HepG2 (cell line): ENCODE results near the gene MYD88. TPM values are rescaled to one million over a fixed set of nuclear protein-coding genes. Genes with fewer than 3 reads are reported as not detected.

ENCODE experiments used
- ATAC-seq: fragments of 200-7000 bp; cut with Tn5 transposase; 3 replicates; pipeline ENCODE4 v1.9.1; 2020; ENCODE audit warnings: mild to moderate bottlenecking, moderate library complexity
- BruUV-seq: library from RNA; stranded (reverse); fragments of 400-500 nt; replicated peaks from 2 replicates; lab custom pipeline; 2021; lab: Mats Ljungman, UMichigan
- CTCF ChIA-PET: fragments of 300-600 bp; formaldehyde crosslinking; extraction: SDS; loops from one replicate; lab custom pipeline; 2021; ENCODE audit warnings: low total read pairs, inconsistent platforms, low intra/inter-chr PET ratio; lab: Yijun Ruan, JAX
- POLR2A ChIA-PET: fragments of 350-600 bp; sonication (Branson Sonifier 250); formaldehyde crosslinking; loops from one replicate; lab custom pipeline; 2020; ENCODE audit warnings: antibody characterized with exemption, inconsistent platforms; lab: Yijun Ruan, JAX
- DNase-seq: peaks from one replicate; pipeline ENCODE4 v3.0.0-alpha.2; 2015; ENCODE audit warnings: low spot score
- FAIRE-seq: peaks from 3 replicates; lab custom pipeline; 2011; peaks lifted over from hg19 to GRCh38; lab: Jason Lieb, UNC
- H2AFZ ChIP-seq: one replicate; pipeline ENCODE4 v1.6.1; 2011; ENCODE audit warnings: low read length, inconsistent platforms
- H3K27ac ChIP-seq: fragments of 300-600 bp; 3 replicates; pipeline ENCODE4 v1.8.0; 2011; ENCODE audit warnings: mixed run types, mild to moderate bottlenecking, mixed read lengths, low read length, inconsistent platforms; ENCODE audit not compliant: insufficient read depth; ENCODE audit errors: extremely low read length
- H3K27me3 ChIP-seq, 2 experiments: fragments of 200-600 bp in 1 of 2; 2 replicates in 1 of 2; 3 replicates in 1 of 2; pipeline versions ENCODE4 v1.6.0 to v1.8.0; 2011; ENCODE audit warnings: low read length in 2 of 2, mild to moderate bottlenecking in 2 of 2, moderate library complexity in 2 of 2, inconsistent platforms in 1 of 2; ENCODE audit not compliant: insufficient read depth in 2 of 2, control insufficient read depth in 1 of 2
- H3K36me3 ChIP-seq, 2 experiments: fragments of 200-600 bp in 1 of 2; replicated peaks in 1 of 2; 2 replicates in 1 of 2; 3 replicates in 1 of 2; pipeline versions ENCODE4 v1.5.1 to v1.8.0; 2011; ENCODE audit warnings: low read length in 2 of 2, inconsistent platforms in 1 of 2; ENCODE audit not compliant: insufficient read depth in 2 of 2, control insufficient read depth in 1 of 2
- H3K4me1 ChIP-seq: 2 replicates; pipeline ENCODE4 v1.5.1; 2012; ENCODE audit warnings: low read length, inconsistent platforms; ENCODE audit not compliant: insufficient read depth
- H3K4me2 ChIP-seq: 2 replicates; pipeline ENCODE4 v1.6.0; 2011; ENCODE audit warnings: low read depth, low read length, inconsistent platforms
- H3K4me3 ChIP-seq, 3 experiments: fragments of 200-600 bp in 1 of 3; sonication (generic), shearing (Covaris generic) in 1 of 3; replicated peaks in 1 of 3; 2 replicates each; pipeline ENCODE4 v1.5.1; 2011 to 2016; ENCODE audit warnings: low read length in 3 of 3, inconsistent platforms in 2 of 3, low read depth in 2 of 3, mild to moderate bottlenecking in 2 of 3, control low read depth in 1 of 3, mixed read lengths in 1 of 3; ENCODE audit not compliant: insufficient read depth in 1 of 3
- H3K79me2 ChIP-seq: one replicate; pipeline ENCODE4 v1.6.1; 2011; ENCODE audit warnings: low read length, inconsistent platforms; ENCODE audit not compliant: insufficient read depth
- H3K9ac ChIP-seq: 2 replicates; pipeline ENCODE4 v1.6.0; 2011; ENCODE audit warnings: mild to moderate bottlenecking, low read depth, low read length, inconsistent platforms; ENCODE audit not compliant: insufficient read depth
- H3K9me3 ChIP-seq: 2 replicates; pipeline ENCODE4 v1.5.1; 2012; ENCODE audit warnings: mild to moderate bottlenecking, low read length
- H4K20me1 ChIP-seq: 2 replicates; pipeline ENCODE4 v1.6.0; 2011; ENCODE audit warnings: inconsistent platforms, mild to moderate bottlenecking, low read length, moderate library complexity; ENCODE audit not compliant: insufficient read depth
- CC2D1A ChIP-seq: sonication (generic); formaldehyde crosslinking; IDR thresholded peaks from 2 replicates; pipeline ENCODE4 v1.8.1; 2023; ENCODE audit warnings: mild to moderate bottlenecking, missing genetic modification reagents
- MBNL3 ChIP-seq: fragments of 250-450 bp; sonication (Bioruptor Pico); conservative IDR thresholded peaks from 2 replicates; pipeline ENCODE4 v1.8.0; 2022; ENCODE audit warnings: mild to moderate bottlenecking, inconsistent platforms
- NFIB ChIP-seq: sonication (generic); formaldehyde crosslinking; IDR thresholded peaks from 2 replicates; pipeline ENCODE4 v1.9.0; 2021; ENCODE audit warnings: missing genetic modification reagents, mild to moderate bottlenecking, borderline replicate concordance
- RBM22 ChIP-seq: fragments of 200-400 bp; formaldehyde crosslinking; optimal IDR thresholded peaks from 2 replicates; pipeline ENCODE3; 2017; ENCODE audit warnings: mild to moderate bottlenecking, low read length, moderate library complexity
- RORA ChIP-seq: sonication (generic); formaldehyde crosslinking; IDR thresholded peaks from 2 replicates; pipeline ENCODE4 v1.5.0; 2020; ENCODE audit warnings: mild to moderate bottlenecking, missing genetic modification reagents, moderate library complexity
- SATB2 ChIP-seq: sonication (generic); formaldehyde crosslinking; IDR thresholded peaks from 2 replicates; pipeline ENCODE4 v1.5.0; 2020; ENCODE audit warnings: missing genetic modification reagents
- ZFP1 ChIP-seq: IDR thresholded peaks from 2 replicates; pipeline ENCODE4 v1.6.1; 2016
- ZNF549 ChIP-seq: sonication (generic); formaldehyde crosslinking; IDR thresholded peaks from 2 replicates; pipeline ENCODE4 v1.5.0; 2020; ENCODE audit warnings: missing genetic modification reagents
- WGBS: methylation state at CpG from one replicate; pipeline ENCODE4 v1.1.6; 2017; ENCODE audit warnings: low lambda C conversion rate; 5-methylcytosine and 5-hydroxymethylcytosine counted together
- in situ Hi-C: cut with HindIII; loops from 2 replicates; pipeline ENCODE4 v1.10.0; 2017; ENCODE audit warnings: low pct_unique_long_range_greater_than_20kb; ENCODE audit not compliant: extremely low pct_ligation_motif_present
- intact Hi-C: fragments of 100-400 bp; cut with micrococcal nuclease; formaldehyde crosslinking; loops from one replicate; pipeline ENCODE4 v1.10.0; 2022; ENCODE audit not compliant: unreplicated experiment
- polyA plus RNA-seq, 8 experiments: library from polyadenylated mRNA; depleted of rRNA in 3 of 8; stranded (reverse) in 7 of 8; unstranded in 1 of 8; fragments of >200 nt; fragmentation: Illumina TruSeq in 4 of 8; extraction: Trizol in 4 of 8; gene quantifications; 2 replicates each; pipeline versions ENCODE4 v1.2.1 to v1.2.3, GENCODE V29; 2011 to 2016; ENCODE audit warnings: low read depth in 4 of 8, missing spikeins in 1 of 8, mixed read lengths in 1 of 8; ENCODE audit not compliant: insufficient read depth in 1 of 8
- total RNA-seq, 5 experiments: library from RNA; depleted of rRNA; stranded (reverse); fragments of >200 nt; fragmentation: Illumina TruSeq; extraction: Trizol; gene quantifications; 2 replicates each; pipeline ENCODE4 v1.2.3, GENCODE V29; 2016; ENCODE audit warnings: low read depth in 1 of 5
- TF ChIP-seq, protein P1 (sequence below): sonication (generic); formaldehyde crosslinking; IDR thresholded peaks from 2 replicates; pipeline ENCODE4 v1.9.0; 2021; ENCODE audit warnings: missing genetic modification reagents, borderline replicate concordance
- TF ChIP-seq, protein P2 (sequence below), 2 experiments: IDR thresholded peaks; 2 replicates each; pipeline ENCODE4 v1.6.1; 2011 to 2012; ENCODE audit warnings: low read length in 2 of 2, borderline replicate concordance in 1 of 2, low read depth in 1 of 2, mild to moderate bottlenecking in 1 of 2, moderate library complexity in 1 of 2
- TF ChIP-seq, protein P3 (sequence below), 2 experiments: sonication (generic) in 1 of 2; formaldehyde crosslinking in 1 of 2; IDR thresholded peaks; 2 replicates each; pipeline versions ENCODE4 v1.6.1 to v1.9.0; 2014 to 2022; ENCODE audit warnings: antibody characterized with exemption in 1 of 2, borderline replicate concordance in 1 of 2, inconsistent platforms in 1 of 2, low read depth in 1 of 2, missing genetic modification reagents in 1 of 2

Gene MYD88
- total and polyA plus RNA-seq, 2 of the 13 experiments (the other 11 are each of a cell fraction or from before 2014, with no cell fraction given), result 7.6 to 32.7 TPM

DNA sequence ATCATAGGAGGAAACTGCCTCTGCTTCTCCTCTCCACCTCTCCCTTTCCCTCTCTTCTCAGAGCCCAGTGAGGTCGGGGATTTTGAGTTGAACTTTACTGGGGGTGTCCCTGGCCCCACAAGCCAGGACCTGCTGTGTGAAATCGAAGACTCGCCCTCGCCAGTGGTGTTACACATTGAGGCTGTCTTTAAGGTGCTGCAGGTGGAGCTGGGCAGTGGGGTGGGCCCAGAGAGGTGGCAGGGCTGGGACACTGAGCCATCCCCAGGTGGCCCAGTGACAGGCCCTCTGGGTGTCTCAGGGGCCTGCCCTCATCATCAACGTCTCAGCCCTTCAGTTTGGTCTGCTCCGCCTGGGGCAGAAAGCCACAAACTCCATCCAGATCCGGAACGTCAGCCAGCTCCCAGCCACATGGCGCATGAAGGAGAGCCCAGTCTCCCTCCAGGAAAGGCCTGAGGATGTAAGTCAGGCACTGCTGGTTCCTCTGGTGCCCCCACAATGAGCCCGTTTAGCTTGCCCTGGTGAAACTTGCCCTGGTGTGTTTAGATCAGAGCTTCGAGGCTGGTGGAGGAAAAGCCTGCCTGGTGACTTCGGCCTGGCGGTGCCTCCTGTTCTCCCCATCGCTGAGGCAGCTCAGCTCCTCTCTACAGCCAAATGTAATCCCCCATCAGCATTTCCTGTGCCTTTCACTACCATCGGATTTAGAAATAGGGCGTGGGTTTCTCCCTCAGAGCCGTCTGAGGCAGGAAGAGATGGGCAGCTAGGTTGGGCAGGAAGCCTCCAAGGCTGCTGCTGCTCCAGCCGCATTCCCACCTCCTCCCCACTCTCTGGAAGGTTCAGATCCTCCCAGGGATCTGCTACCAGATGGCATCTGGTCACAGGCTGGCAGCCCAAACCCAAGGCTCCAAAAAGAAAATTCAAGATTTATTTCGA lies 40.8 kb upstream of the MYD88 start:
- no peaks in the 10 kb centered on the region for H3K9me3 ChIP-seq
- BruUV-seq, result no TSS peak
- intact Hi-C loops, result no loop called here
- ChIA-PET POLR2A (no interaction called here), CTCF (no interaction called here)
- in situ Hi-C loops, result no loop called here
- H3K9ac ChIP-seq, result no peak overlapping the region
- H2AFZ ChIP-seq, result no peak overlapping the region
- H3K4me1 ChIP-seq, result no peaks in the 10 kb centered on the region
- H3K27ac ChIP-seq, result no peak overlapping the region
- H3K27me3 ChIP-seq, result peaks cover 9 to 81% of the 10 kb centered on the region in 2 experiments; a peak in 4 of 5 replicates
- DNase-seq (no peak), FAIRE-seq (no peak), ATAC-seq (no peak)
- no peaks in the 10 kb centered on the region for H3K79me2 ChIP-seq
- 35% methylated on average over 13 of the region's 19 CpGs for WGBS
- no peak overlapping the region for H3K4me3 ChIP-seq
- no peak overlapping the region for H3K4me2 ChIP-seq
- H3K36me3 ChIP-seq, result no peaks in the 10 kb centered on the region
- TF ChIP-seq, protein P1, sequence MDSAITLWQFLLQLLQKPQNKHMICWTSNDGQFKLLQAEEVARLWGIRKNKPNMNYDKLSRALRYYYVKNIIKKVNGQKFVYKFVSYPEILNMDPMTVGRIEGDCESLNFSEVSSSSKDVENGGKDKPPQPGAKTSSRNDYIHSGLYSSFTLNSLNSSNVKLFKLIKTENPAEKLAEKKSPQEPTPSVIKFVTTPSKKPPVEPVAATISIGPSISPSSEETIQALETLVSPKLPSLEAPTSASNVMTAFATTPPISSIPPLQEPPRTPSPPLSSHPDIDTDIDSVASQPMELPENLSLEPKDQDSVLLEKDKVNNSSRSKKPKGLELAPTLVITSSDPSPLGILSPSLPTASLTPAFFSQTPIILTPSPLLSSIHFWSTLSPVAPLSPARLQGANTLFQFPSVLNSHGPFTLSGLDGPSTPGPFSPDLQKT (CRISPR knock-in tag), result no peak
- TF ChIP-seq, protein P2, sequence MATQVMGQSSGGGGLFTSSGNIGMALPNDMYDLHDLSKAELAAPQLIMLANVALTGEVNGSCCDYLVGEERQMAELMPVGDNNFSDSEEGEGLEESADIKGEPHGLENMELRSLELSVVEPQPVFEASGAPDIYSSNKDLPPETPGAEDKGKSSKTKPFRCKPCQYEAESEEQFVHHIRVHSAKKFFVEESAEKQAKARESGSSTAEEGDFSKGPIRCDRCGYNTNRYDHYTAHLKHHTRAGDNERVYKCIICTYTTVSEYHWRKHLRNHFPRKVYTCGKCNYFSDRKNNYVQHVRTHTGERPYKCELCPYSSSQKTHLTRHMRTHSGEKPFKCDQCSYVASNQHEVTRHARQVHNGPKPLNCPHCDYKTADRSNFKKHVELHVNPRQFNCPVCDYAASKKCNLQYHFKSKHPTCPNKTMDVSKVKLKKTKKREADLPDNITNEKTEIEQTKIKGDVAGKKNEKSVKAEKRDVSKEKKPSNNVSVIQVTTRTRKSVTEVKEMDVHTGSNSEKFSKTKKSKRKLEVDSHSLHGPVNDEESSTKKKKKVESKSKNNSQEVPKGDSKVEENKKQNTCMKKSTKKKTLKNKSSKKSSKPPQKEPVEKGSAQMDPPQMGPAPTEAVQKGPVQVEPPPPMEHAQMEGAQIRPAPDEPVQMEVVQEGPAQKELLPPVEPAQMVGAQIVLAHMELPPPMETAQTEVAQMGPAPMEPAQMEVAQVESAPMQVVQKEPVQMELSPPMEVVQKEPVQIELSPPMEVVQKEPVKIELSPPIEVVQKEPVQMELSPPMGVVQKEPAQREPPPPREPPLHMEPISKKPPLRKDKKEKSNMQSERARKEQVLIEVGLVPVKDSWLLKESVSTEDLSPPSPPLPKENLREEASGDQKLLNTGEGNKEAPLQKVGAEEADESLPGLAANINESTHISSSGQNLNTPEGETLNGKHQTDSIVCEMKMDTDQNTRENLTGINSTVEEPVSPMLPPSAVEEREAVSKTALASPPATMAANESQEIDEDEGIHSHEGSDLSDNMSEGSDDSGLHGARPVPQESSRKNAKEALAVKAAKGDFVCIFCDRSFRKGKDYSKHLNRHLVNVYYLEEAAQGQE (IDR thresholded peaks at IDR 0.05; ENCODE audit: borderline replicate concordance in 1 of 2, low read depth in 1 of 2, low read length in 2 of 2), result no peak
- TF ChIP-seq RORA (CRISPR knock-in tag) (no peak), ZNF549 (CRISPR knock-in tag) (no peak), ZFP1 (CRISPR knock-in tag) (no peak), SATB2 (CRISPR knock-in tag) (no peak), NFIB (no peak), MBNL3 (CRISPR knock-in tag) (no peak), RBM22 (no peak), CC2D1A (no peak)
- TF ChIP-seq, protein P3, sequence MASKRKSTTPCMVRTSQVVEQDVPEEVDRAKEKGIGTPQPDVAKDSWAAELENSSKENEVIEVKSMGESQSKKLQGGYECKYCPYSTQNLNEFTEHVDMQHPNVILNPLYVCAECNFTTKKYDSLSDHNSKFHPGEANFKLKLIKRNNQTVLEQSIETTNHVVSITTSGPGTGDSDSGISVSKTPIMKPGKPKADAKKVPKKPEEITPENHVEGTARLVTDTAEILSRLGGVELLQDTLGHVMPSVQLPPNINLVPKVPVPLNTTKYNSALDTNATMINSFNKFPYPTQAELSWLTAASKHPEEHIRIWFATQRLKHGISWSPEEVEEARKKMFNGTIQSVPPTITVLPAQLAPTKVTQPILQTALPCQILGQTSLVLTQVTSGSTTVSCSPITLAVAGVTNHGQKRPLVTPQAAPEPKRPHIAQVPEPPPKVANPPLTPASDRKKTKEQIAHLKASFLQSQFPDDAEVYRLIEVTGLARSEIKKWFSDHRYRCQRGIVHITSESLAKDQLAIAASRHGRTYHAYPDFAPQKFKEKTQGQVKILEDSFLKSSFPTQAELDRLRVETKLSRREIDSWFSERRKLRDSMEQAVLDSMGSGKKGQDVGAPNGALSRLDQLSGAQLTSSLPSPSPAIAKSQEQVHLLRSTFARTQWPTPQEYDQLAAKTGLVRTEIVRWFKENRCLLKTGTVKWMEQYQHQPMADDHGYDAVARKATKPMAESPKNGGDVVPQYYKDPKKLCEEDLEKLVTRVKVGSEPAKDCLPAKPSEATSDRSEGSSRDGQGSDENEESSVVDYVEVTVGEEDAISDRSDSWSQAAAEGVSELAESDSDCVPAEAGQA (IDR thresholded peaks at IDR 0.05; ENCODE audit: low read depth), result no peak
- TF ChIP-seq, protein P3 (CRISPR knock-in tag; IDR thresholded peaks at IDR 0.05; ENCODE audit: borderline replicate concordance), result no peak
- no peaks in the 10 kb centered on the region for H4K20me1 ChIP-seq
